ELF-1 (cell line): ENCODE measurements around the gene UBE2N.
"Not testable (repeated sequence)": the region's sequence is repeated elsewhere in the genome, so short reads cannot be mapped to it uniquely, and the experiment has no call there.

ENCODE experiments used
- DNase-seq: peaks from one replicate; pipeline ENCODE4 v3.0.0-alpha.2; 2016; ENCODE audit warnings: low read depth, low spot score

Gene UBE2N

DNA sequence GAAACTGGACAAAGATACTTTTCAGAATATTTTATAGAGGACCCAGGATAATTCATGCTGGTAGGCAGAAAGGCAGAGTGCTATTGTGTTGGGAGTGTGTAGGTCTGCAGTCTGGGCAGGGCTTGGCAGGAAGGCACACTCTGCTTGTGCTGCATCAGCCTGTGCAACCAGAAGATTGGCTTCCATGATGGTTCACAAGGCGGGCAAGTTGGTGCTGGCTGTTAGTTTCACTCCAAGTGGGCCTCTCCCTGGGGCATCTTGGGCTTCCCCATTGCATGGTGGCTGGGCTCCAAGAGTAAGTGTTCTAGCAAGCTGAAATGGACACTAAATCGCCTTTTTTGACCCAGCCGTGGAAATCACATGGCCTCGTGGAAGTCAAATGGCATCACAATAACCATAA is 1.8 kb upstream of the UBE2N start:
- no peak for DNase-seq

DNA sequence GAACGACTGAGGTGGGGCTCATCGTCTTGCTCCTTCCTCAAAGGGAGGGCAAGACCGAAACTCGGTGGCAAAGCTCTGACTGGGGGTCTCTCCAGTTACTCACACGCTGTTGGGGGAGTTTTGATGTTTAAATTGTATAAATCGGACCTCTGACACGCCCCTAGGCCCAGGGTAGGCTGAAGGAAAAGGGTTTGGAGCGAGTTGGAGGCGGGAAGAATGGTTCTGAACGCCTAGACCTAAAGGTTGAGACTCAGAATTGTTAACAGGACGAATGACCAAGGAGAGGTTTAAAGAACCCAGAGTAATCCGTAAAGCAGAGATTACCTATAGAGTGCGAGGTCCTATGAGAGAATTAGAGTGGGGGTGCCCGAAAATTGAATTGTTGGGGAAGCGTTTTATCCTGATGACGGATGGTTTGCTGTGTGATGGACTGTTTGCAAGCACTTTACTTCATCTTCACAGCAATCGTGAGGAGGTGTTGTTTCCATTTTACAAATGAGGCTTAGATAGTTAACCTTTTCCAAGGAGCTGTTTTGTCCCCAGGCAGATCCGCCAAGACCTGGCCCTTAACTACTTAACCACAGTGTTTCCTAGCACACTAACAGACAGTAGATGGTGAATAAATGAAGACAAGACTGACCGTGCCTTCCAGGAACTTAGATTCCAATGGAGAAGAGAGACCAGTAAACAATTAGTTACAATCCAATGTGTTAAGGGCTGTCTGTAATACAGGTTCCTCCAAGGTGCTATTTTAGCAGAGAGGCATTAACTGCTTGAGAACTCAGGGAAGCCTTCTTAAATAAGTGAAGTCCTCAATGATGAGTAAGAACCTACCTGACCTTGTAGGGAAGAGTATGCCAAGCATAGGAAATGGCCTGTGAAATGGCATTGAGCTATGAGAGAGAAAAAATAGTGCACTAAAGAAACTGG is 929 bp upstream of the UBE2N start:
- DNase-seq: peak; percentile 43

DNA sequence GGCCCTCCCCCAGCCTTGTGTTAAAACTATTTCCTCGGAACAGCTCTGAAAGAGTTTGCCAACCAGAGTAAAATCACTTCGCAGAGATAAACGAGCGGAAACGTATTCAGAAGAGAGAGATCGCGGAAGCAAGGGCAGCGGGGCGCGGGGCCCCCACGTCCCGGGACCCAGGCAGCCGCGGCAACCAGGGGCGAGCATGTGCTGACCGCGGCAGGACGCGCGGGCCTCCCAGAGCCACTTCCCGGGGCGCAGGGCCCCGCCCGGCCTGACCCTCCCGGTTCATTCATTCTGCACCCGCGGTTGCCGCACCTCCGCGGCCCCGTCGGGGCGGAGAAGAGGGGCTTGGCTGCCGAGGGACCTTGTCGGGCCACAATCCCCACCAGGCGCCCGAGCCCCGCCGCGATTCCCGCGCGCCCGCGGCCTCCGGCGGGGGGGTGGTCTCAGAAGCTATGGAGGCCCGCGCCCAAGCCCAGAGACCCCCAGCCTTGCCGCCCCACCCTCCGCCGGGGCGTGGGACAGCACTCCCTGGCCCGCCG is 598 bp downstream of the UBE2N start:
- peak; percentile 43 for DNase-seq

DNA sequence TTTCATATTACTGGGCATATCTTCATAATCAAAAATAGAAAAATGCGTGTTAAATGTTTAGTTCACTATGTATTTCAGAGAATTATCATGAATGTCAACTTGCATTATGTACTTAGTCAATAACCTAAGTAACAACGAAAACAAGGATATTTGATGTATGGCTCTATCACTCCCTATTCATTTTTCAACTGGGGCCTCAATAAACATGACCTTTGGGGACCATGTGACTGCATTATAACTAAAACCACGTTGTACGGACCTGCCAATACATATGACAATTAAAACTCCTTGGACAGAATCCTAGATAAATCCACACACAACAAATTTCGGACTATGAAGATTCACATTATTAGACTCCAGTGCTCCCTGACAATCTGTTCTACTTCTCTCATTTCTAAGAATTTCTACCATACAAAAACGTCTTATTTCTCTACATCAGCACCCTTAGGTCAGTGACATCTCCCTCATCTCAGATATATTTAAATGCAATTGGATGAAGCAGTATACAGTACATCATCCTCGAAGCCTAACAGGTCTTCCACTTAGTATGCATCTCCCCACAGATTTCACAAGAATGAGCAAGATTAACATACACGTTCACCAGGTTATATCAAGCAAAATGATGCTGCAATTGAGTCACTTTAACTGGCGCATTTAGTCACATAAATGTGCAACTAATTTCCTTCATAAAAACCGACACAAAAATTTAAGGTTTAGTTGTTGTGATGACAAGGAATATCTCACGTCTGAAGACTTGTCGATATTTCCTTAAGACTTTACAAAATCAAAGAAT is 1.5 kb downstream of the UBE2N start:
- no peak for DNase-seq

DNA sequence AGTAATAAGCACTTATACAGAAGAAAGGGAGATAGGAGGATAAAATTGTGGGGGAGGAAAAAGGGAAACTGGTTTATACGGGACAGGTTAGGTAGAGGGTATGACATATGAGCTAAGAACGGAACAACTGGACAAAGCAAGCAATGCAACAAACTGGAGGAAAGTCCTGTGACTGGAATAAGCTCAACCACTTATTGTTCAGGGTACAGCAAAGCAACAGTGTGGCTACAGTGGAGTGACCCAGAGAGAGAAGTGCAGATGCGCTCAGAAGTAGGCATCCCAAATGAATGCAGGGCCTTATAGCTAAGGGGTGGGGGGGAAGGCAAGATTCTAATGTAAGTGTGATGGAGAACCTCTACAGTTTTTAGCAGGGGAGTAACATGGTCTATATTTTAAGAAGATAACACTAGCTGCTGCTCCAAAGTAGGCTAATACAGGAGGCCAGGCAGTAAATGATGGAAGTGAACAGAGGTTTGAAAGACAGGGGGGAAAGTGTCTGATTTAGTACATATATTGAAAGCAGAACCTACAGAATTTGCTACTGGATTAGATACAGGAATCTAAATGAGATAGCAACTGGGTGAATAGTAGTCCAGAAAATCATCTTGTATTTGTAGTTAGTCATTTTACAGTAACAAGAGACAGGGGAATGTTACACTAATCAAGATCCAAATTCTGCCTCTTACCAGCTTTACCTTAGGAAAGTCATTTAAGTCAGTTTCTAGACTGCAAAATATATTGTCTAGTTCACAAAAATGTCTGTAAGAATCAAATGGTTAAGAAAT is 3.3 kb downstream of the UBE2N start:
- DNase-seq: no peak

DNA sequence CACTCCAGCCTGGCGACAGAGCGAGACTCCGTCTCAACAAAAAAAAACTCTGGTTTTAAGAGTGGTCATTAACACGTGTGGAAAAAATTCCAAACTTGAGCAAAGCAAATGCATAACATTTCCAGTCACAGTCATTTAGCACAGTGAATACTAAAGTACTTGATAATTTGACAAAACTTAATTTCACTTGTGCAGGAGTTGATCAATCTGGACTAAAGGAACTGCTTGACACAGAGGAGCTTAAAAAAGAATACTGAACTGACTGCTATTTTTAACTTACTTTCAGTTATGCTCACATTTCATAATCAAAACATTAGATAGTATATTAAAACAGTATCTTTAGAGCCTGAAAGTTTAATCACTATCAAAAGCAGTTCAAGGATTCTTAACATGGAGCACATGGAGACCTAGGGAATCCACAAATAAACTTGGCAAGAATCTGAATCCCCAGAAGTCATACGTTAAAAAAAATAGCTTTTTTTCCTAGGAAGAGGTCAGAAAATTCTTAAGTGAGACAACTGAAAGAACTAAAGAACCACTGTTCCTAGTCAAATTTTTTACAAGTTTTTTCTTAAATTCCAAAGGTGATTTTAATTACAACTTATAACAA is 7.4 kb downstream of the UBE2N start:
- DNase-seq: no peak

DNA sequence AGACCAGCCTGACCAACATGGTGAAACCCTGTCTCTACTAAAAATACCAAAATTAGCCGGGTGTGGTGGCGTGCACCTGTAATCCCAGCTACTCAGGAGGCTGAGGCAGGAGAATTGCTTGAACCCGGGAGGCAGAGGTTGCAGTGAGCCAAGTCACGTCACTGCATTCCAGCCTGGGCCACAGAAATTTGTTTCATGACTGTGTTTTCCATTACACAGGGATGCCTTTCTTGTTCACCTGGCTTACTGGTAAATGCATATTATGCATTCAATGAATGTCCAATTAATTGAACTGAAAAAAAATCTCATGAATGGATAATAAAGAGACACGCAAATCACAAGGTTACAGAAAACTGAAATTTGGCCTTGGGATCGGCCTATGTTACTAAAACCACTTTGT is 9.7 kb downstream of the UBE2N start:
- DNase-seq: not testable (repeated sequence)

DNA sequence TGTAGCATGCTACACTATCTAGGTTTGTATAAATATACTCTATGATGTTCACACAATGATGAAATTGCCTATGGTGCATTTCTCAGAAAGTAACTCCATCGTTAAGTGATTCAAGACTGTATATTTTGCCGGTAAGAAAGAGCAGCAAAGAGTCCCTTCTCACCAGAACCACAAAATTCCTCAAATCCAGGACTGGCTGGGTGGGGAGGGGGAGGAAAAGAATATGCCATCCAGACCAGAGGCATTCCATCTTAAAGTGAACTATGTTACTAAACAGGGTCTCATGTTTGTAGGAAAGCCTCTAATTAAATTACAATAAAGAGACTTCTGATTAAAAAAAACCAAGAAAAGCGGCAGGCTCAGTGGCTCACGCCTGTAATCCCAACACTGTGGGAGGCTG is 11.5 kb downstream of the UBE2N start:
- DNase-seq: no peak

DNA sequence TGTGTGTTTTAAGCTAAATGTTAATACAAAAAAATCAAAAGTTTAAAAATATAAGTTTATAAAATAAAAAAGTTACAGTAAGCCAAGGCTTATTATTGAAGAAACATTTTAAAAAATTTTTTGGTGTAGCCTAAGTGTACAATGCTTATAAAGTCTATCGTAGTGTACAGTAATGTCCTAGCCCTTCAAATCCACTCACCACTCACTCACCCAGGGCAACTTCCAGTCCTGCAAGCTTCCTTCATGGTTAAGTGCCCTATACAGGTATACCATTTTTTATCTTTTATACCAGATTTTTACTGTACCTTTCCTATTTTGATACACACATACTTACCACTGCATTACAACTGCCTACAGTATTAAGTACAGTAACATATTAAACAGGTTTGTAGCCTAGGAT is 11.9 kb downstream of the UBE2N start:
- DNase-seq: no peak

DNA sequence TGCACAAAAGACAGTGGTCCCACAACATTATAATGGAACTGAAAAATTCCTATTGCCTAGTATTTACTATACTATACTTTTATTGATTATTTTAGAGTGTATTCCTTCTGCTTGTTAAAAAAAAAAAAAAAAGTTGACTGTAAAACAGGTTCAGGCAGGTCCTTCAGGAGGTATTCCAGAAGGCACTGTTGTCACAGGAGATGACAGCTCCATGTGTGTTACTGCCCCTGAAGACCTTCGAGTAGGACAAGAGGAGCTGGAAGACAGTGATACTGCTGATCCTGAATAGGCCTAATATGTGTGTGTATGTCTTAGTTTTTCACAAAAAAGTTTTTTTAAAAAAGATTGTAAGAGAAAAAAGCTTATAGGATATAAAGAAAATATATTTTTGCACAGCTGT is 12.3 kb downstream of the UBE2N start:
- no peak for DNase-seq

DNA sequence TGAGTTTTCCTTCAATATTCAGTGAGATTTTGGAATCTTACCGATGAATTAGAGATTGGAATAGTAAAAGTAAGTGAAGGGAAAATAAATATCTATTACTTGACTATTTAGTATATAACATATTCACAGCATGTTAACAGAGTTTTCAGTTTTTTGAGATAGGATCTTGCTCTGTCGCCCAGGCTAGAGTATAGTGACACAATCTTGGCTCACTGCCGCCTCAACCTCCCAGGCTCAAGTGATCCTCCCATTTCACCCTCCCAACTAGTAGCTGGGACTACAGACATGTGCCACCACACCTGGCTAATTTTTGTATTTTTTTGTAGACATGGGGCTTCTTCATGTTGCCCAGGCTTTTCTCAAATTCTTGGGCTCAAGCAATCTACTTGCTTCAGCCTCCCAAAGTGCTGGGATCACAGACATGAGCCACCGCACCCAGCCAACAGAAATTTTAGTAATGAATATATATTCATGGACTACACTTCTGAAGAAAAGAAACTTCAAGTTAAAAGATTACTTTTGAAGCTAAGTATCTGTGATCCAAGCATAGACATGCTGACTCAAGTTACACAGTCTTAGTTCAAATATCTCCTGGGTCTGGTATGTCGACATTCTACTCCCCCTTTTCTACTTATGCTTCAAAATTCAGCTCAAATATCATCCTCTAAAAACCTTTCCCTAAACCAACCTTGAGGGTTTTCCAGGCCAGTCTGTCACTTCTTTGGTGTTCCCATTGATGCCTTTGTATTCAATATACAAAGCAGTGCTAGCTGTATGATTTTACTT is 13.8 kb downstream of the UBE2N start:
- DNase-seq: no peak

DNA sequence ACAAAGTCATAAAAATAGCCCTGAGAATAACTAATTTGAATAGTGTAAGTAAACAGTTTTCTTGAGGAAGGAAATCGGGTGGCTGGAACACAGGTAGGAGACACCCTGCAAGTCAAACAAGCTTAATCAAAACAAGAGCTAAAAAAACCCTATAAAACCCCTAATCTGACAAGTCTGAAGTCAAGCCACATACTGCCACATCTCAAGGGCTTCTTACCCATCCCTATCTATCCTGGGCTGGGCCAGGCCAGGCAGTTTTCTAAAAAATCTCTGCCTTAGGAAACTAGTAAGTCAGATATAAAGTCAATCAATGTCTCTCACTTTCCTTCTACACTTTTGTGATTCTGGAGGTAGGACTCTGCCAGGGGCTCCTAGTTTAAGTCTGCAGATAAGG is 15.3 kb downstream of the UBE2N start:
- DNase-seq: no peak

DNA sequence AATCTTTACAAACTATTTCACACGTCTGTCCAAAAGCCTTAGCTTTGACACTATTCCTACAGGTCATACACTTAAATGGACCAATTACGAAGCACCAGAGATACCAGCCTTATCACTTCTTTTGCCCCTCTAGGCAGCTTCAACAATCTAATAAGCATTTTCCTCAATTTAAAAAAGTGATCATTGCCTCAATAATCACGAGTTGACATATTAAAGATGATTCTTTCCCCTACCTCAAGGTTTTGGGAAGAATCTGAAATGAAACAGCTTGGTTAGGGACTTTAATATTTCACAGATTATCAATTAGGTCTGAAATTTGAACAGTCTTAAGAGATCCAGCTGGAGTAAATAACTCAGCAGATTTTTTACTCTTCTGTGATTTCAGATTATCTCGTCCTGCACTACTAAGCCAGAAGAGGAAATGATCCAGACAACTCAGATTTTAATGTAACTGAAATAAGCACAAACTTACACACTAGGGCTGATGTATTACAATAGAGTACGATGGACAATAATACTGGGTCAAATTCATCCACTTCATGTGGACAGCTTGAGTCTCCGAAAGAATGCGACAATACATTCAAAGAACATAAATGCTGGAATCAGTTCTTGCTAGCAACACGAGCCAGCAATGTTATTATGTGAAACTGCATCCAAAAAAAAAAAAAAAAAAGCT is 15.9 kb downstream of the UBE2N start:
- DNase-seq: no peak

DNA sequence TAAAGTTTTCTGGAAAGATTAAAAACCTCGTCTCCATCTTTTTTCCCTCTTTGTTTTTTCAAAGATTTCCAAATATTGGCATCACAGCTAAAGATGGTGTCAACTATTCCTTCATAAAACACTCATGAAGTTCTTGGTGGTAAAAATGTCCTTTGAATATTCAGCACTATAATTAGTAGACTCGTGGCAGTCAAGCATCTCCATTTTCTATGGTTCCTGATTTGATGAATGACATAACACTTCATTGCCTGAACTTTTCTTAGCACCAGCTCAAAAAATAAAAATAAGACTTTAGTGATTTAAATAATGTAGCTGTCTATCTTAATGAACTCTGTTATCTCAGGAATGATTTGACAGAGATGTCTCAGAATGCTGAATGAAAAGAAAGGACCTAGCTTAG is 19.7 kb downstream of the UBE2N start:
- no peak for DNase-seq

DNA sequence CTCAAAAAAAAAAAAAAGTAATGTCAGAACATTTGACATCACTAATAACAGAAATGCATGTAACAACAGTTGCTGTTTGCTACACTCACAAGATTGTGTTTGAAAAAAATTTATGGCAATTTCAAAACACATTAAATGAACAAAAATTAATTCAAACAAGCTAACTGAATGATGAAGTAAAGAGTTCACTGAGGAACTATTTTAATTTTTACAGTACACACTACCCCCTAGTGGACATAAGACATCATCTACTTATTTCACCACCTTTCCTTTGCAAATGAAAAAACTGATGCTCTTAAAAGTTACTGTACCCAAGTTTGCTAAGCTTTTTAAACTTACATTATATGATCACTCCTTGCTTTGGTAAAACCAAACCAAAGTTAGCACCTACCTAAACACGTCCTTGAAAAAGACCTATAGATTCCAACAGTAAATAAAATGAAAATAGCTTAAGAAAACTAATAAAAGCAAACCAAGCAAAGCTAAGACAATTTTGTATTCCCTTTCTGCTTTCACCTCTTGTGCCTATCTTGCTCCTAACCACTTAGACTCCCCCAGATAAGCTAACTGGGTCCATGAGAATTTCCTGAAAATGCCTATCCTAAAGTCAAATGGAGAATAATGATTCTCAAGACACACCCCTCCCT is 22.2 kb downstream of the UBE2N start:
- no peak for DNase-seq

DNA sequence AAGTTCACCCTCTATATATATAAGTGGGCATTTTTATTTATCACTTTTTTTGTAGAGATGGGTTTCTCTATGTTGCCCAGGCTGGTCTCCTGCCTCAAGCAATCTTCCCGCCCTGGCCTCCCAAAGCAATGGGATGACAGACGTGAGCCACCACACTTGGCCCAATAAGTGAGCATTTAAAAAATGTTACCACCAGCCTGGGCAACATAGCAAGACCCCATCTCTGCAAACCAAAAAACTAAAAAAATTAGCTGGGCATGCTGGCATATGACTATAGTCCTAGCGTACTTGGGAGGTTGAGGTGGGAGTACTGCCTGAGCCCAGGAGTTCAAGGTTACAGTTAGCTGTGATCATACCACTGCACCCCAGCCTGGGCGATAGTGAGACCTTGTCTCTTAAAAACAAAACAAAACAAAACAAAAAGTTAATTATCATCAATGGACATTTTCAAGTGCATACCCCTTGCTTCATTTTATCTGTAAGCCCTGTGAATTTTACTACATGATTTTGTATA is 23.7 kb downstream of the UBE2N start:
- no peak for DNase-seq

DNA sequence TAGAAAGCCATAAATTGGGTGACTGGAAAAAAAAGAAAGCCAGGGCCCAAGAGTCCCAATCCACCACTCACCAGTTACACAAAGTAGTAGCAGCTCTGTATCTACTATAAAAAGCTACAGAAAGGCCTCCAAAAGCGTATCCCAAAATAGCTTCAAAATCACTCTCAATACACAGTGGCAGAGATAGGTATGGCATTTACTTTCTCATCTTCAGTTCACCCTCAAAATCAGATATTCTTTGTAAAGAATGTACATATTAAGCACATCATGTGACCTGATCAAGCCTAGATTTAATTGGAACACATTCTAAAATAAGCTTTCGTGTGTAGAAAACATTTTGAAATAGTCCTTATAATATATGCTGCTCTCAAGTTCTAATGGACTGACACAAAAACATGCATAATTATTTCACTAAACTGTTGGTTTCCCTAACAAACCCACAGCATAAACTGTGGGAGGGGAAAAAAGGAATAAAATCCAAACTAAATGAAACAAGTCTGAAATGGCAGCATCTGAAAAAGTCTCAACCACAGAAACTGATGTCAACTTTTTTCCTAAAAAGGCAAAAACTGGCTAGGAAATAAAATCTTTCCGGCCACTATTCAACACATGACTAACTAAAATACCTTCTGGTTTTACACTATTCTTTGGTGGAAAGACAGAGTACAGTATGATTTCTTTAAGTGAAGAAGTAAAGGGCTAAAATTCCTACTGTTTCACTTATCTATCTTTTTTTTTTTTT is 25.9 kb downstream of the UBE2N start:
- no peak for DNase-seq

DNA sequence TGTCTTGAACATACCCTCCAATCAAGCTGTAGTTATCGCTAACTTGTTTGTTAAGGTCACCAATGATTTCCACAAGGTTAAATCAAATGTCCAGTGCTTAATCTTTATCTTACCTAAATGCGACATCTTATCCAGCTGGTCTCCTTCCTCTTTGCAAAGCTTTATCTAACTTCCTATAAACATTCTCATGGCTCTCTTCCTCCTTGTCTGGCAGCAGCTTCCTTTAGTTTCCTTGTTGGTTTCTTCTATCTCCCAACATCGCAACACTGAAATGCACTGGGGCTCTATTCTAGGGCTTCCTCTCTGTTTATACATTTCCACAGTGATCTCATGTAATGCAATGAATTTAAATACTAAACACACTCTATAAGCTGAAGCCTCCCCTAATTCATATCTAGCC is 28.7 kb downstream of the UBE2N start:
- DNase-seq: no peak

DNA sequence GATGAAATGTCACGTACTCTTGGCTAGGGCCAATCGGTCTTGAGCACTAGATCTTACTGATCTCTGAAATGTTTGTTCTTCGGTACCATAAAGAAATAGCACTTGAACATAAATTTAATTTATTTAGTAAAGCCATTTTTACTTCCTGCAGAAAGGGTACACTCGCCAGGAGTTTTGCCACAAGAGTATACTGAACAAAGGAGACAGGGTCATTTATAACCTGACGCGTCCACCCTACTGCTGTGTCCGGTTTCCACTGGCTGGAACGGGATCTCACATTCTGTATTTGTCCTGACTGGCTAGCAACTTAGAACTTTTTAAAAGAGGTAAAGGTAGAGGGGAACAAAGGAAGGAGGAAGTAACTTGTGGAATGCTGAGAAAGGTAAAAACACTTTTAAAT is 29.4 kb downstream of the UBE2N start:
- not testable (repeated sequence) for DNase-seq
